K562 (cell line): ENCODE data around the gene MAPRE2. TPM values are rescaled to one million over a fixed set of nuclear protein-coding genes. Genes with fewer than 3 reads are reported as not detected.

Experiments
- ATAC-seq: fragments of 200-7000 bp; cut with Tn5 transposase; 3 replicates; pipeline ENCODE4 v1.9.1; 2020; ENCODE audit warnings: moderate library complexity
- BruUV-seq: library from RNA; stranded (reverse); fragments of 400-500 nt; replicated peaks from 2 replicates; lab custom pipeline; 2021; lab: Mats Ljungman, UMichigan
- CTCF ChIA-PET: fragments of 300-600 bp; formaldehyde crosslinking; extraction: SDS; loops from one replicate; lab custom pipeline; 2021; ENCODE audit warnings: low intra/inter-chr PET ratio; lab: Yijun Ruan, JAX
- POLR2A ChIA-PET: fragments of 300-600, 350-650 bp; sonication (Branson Sonifier 250); formaldehyde crosslinking; extraction: SDS; loops from one replicate; lab custom pipeline; 2021; ENCODE audit warnings: antibody characterized with exemption, inconsistent platforms; lab: Yijun Ruan, JAX
- DNase-seq, 4 experiments: peaks; one replicate each; pipeline versions ENCODE4 v3.0.0 to v3.0.0-alpha.2; 2011 to 2018; ENCODE audit warnings: low spot score in 3 of 4, mixed read lengths in 3 of 4; ENCODE audit errors: extremely low read depth in 1 of 4
- FAIRE-seq: peaks from 2 replicates; lab custom pipeline; 2011; peaks lifted over from hg19 to GRCh38; lab: Jason Lieb, UNC
- H2AFZ ChIP-seq: 2 replicates; pipeline ENCODE4 v1.6.0; 2011; ENCODE audit warnings: low read depth, low read length, control low read depth, inconsistent platforms
- H3K27ac ChIP-seq: fragments of 200-600 bp; 3 replicates; pipeline ENCODE4 v1.8.0; 2011; ENCODE audit warnings: low read depth, mild to moderate bottlenecking, control low read depth, inconsistent platforms, low read length, moderate library complexity, mixed read lengths; ENCODE audit errors: extremely low read depth
- H3K27me3 ChIP-seq, 2 experiments: fragments of 300-600 bp in 1 of 2; 2 replicates in 1 of 2; 3 replicates in 1 of 2; pipeline versions ENCODE4 v1.6.0 to v1.8.0; 2011; ENCODE audit warnings: inconsistent platforms in 2 of 2, low read length in 2 of 2, mild to moderate bottlenecking in 1 of 2, mixed read lengths in 1 of 2, moderate library complexity in 1 of 2; ENCODE audit not compliant: control insufficient read depth in 2 of 2, insufficient read depth in 2 of 2
- H3K36me3 ChIP-seq: fragments of 300-600 bp; 3 replicates; pipeline ENCODE4 v1.8.0; 2011; ENCODE audit warnings: mild to moderate bottlenecking, low read length, inconsistent platforms; ENCODE audit not compliant: control insufficient read depth, insufficient read depth
- H3K4me1 ChIP-seq, 2 experiments: fragments of 200-600 bp in 1 of 2; replicated peaks in 1 of 2; 2 replicates in 1 of 2; 3 replicates in 1 of 2; pipeline versions ENCODE4 v1.5.1 to v1.8.0; 2011; ENCODE audit warnings: inconsistent platforms in 2 of 2, low read length in 2 of 2, mild to moderate bottlenecking in 1 of 2, mixed read lengths in 1 of 2, moderate library complexity in 1 of 2; ENCODE audit not compliant: control insufficient read depth in 2 of 2, insufficient read depth in 2 of 2
- H3K4me2 ChIP-seq: 2 replicates; pipeline ENCODE4 v1.6.1; 2011; ENCODE audit warnings: low read length, control low read depth, inconsistent platforms, mixed read lengths; ENCODE audit not compliant: insufficient read depth
- H3K4me3 ChIP-seq: fragments of 200-600 bp; sonication (generic), shearing (Covaris generic); 2 replicates; pipeline ENCODE4 v1.5.1; 2016; ENCODE audit warnings: control low read depth, inconsistent platforms
- H3K79me2 ChIP-seq: fragments of 200-600 bp; 3 replicates; pipeline ENCODE4 v1.8.0; 2011; ENCODE audit warnings: low read length, inconsistent platforms; ENCODE audit not compliant: control insufficient read depth, insufficient read depth
- H3K9ac ChIP-seq, 2 experiments: 2 replicates each; pipeline versions ENCODE4 v1.6.0 to v1.6.1; 2011; ENCODE audit warnings: low read depth in 2 of 2, low read length in 2 of 2, control low read depth in 1 of 2, inconsistent platforms in 1 of 2, mild to moderate bottlenecking in 1 of 2, mixed read lengths in 1 of 2; ENCODE audit not compliant: insufficient read depth in 1 of 2
- H3K9me1 ChIP-seq: one replicate; pipeline ENCODE4 v1.6.0; 2011; ENCODE audit warnings: inconsistent platforms, mild to moderate bottlenecking, low read length, moderate library complexity; ENCODE audit not compliant: control insufficient read depth, insufficient read depth
- H3K9me3 ChIP-seq: replicated peaks from 2 replicates; pipeline ENCODE4 v1.5.1; 2011; ENCODE audit warnings: low read depth, low read length, inconsistent platforms; ENCODE audit not compliant: control insufficient read depth, insufficient read depth
- H4K20me1 ChIP-seq: replicated peaks from 2 replicates; pipeline ENCODE4 v1.6.1; 2011; ENCODE audit warnings: low read length, inconsistent platforms, mixed read lengths; ENCODE audit not compliant: control insufficient read depth, insufficient read depth
- BRF2 ChIP-seq: IDR thresholded peaks from 3 replicates; pipeline ENCODE4 v1.6.1; 2011; ENCODE audit warnings: borderline replicate concordance, mild to moderate bottlenecking; ENCODE audit not compliant: insufficient read length, insufficient read depth
- IFI16 ChIP-seq: fragments of 250-450 bp; sonication (Bioruptor Pico); IDR thresholded peaks from 2 replicates; pipeline ENCODE4 v2.1.2; 2022; ENCODE audit warnings: mild to moderate bottlenecking, inconsistent platforms
- MAFG ChIP-seq: fragments of 450-650 bp; conservative IDR thresholded peaks from 2 replicates; pipeline ENCODE4 v1.6.1; 2016; ENCODE audit warnings: missing genetic modification characterization, missing compliant biosample characterization
- NCOR1 ChIP-seq: fragments of 450-650 bp; IDR thresholded peaks from 2 replicates; pipeline ENCODE4 v1.6.1; 2016; ENCODE audit warnings: mild to moderate bottlenecking, moderate library complexity
- NFIC ChIP-seq: fragments of 450-650 bp; IDR thresholded peaks from 2 replicates; pipeline ENCODE4 v1.6.1; 2017; ENCODE audit warnings: mild to moderate bottlenecking, inconsistent platforms
- NR1H2 ChIP-seq: sonication (generic); formaldehyde crosslinking; IDR thresholded peaks from 2 replicates; pipeline ENCODE4 v1.4.0; 2020; ENCODE audit warnings: mild to moderate bottlenecking, missing genetic modification reagents
- RFX7 ChIP-seq: fragments of 250-450 bp; sonication (Bioruptor Pico); IDR thresholded peaks from 2 replicates; pipeline ENCODE4 v1.5.1; 2021; ENCODE audit warnings: mild to moderate bottlenecking
- SMAD2 ChIP-seq: fragments of 150-350 bp; IDR thresholded peaks from 2 replicates; pipeline ENCODE4 v1.6.1; 2014; ENCODE audit warnings: low read depth, mild to moderate bottlenecking, low read length
- ZNF431 ChIP-seq: sonication (generic); formaldehyde crosslinking; IDR thresholded peaks from 2 replicates; pipeline ENCODE4 v1.8.0; 2022; ENCODE audit warnings: mild to moderate bottlenecking, missing genetic modification reagents
- ZNF436 ChIP-seq: fragments of 250-450, 450-650 bp; sonication (Bioruptor Pico); formaldehyde crosslinking; IDR thresholded peaks from 2 replicates; pipeline ENCODE4 v1.7.0; 2020; ENCODE audit warnings: mild to moderate bottlenecking
- ZNF76 ChIP-seq: fragments of 250-450 bp; sonication (Bioruptor Pico); IDR thresholded peaks from 2 replicates; pipeline ENCODE4 v1.4.0; 2020; ENCODE audit warnings: mild to moderate bottlenecking, moderate library complexity, borderline replicate concordance
- WGBS: fragments of 100-300 bp; shearing (Covaris generic); methylation state at CpG from one replicate; pipeline ENCODE4 v1.1.6; 2016; ENCODE audit warnings: low coverage, mixed read lengths; ENCODE audit not compliant: insufficient coverage; ENCODE audit errors: missing lambda C conversion rate; 5-methylcytosine and 5-hydroxymethylcytosine counted together
- in situ Hi-C: fragments of 300-500 bp; cut with MboI; formaldehyde crosslinking; loops from 4 replicates; pipeline ENCODE4 v1.15.0; 2018; ENCODE audit warnings: inconsistent platforms, mixed read lengths
- intact Hi-C: fragments of 100-400 bp; cut with micrococcal nuclease; formaldehyde crosslinking; loops from 2 replicates; pipeline ENCODE4 v1.14.2; 2022
- polyA plus RNA-seq, 8 experiments: library from polyadenylated mRNA; depleted of rRNA in 4 of 8; stranded (reverse) in 5 of 8; unstranded in 3 of 8; fragments of >200 nt; fragmentation: Nextera tagmentation in 2 of 8; fragmentation: Illumina TruSeq in 1 of 8; extraction: Ambion mirVana in 2 of 8; extraction: Trizol in 1 of 8; gene quantifications; 2 replicates each; pipeline versions ENCODE4 v1.2.1 to v1.2.3, GENCODE V29; 2011 to 2014; ENCODE audit warnings: inconsistent platforms in 1 of 8, missing spikeins in 1 of 8
- total RNA-seq, 7 experiments: library from RNA; depleted of rRNA in 6 of 7; stranded (reverse); fragments of >200 nt in 6 of 7; fragmentation: Illumina TruSeq in 2 of 7; extraction: Trizol in 2 of 7; gene quantifications; 2 replicates each; pipeline versions ENCODE4 v1.2.1 to v1.2.3, GENCODE V29; 2011 to 2021; ENCODE audit warnings: low replicate concordance in 1 of 7
- TF ChIP-seq, protein P1 (sequence below): sonication (generic); formaldehyde crosslinking; IDR thresholded peaks from 2 replicates; pipeline ENCODE4 v1.8.1; 2023; ENCODE audit warnings: mild to moderate bottlenecking, missing genetic modification reagents

MAPRE2 gene
- total and polyA plus RNA-seq, 9 of the 15 experiments (the other 6 are each of a cell fraction or from before 2014, with no cell fraction given): 32.3 to 70.7 (median 40.7) TPM

DNA sequence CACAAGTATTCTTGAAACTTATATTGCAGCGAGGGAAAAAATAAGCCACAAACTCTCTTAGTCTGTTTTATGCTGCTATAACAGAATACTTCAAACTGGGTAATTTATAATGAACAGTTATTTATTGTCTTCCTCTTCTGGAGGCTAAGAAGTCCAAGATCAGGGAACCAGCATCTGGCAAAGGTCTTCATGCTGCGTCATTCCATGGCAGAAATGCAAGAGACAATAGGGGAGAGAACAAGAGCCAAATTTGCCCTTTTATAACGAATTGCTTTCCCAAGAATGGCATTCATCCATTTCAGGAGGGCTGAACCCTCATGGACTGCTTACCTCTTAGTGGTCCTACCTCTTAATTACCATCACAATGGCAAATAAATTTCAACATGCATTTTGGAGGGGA lies 46.5 kb downstream of the MAPRE2 start:
- Histone ChIP-seq H2AFZ (no peak overlapping the region), H3K9me1 (no peaks in the 10 kb centered on the region), H3K79me2 (0 out of 3 replicates have a peak, but pooled peaks cover 4% of the 10 kb centered on the region), H3K27ac (no peak overlapping the region), H4K20me1 (no peaks in the 10 kb centered on the region), H3K4me1 (peaks cover 0 to 11% of the 10 kb centered on the region in 2 experiments; a peak in 2 of 5 replicates), H3K9ac (no peak overlapping the region), H3K4me3 (no peak overlapping the region), H3K27me3 (no peaks in the 10 kb centered on the region), H3K9me3 (no peaks in the 10 kb centered on the region), H3K36me3 (no peaks in the 10 kb centered on the region), H3K4me2 (no peak overlapping the region)
- in situ Hi-C loops (no loop called here), intact Hi-C loops (no loop called here)
- no peak for ATAC-seq
- DNase-seq: no peak
- no peak for TF ChIP-seq RFX7
- TF ChIP-seq, protein P1, sequence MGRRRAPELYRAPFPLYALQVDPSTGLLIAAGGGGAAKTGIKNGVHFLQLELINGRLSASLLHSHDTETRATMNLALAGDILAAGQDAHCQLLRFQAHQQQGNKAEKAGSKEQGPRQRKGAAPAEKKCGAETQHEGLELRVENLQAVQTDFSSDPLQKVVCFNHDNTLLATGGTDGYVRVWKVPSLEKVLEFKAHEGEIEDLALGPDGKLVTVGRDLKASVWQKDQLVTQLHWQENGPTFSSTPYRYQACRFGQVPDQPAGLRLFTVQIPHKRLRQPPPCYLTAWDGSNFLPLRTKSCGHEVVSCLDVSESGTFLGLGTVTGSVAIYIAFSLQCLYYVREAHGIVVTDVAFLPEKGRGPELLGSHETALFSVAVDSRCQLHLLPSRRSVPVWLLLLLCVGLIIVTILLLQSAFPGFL (CRISPR knock-in tag): no peak
- no peak for TF ChIP-seq NR1H2 (CRISPR knock-in tag)
- no peak for TF ChIP-seq MAFG (tag)
- no peak for TF ChIP-seq ZNF436 (CRISPR knock-in tag)
- TF ChIP-seq SMAD2: no peak
- no peak for TF ChIP-seq IFI16
- no peak for TF ChIP-seq ZNF76 (CRISPR knock-in tag)
- TF ChIP-seq NFIC: no peak
- TF ChIP-seq BRF2: no peak
- no peak for TF ChIP-seq NCOR1
- TF ChIP-seq ZNF431 (CRISPR knock-in tag): no peak
- POLR2A ChIA-PET: interaction anchor here (0.9 to 1.2 kb wide), 2 partner anchors 9 to 14 kb away, joined by 3 to 5 read pairs; no protein-coding TSS in a partner anchor
- FAIRE-seq: no peak
- CTCF ChIA-PET: no interaction called here
- 76% methylated on average over 3 of the region's 3 CpGs for WGBS
- BruUV-seq: no TSS peak
